ENCODE results near the gene MBNL2. TPM values are rescaled to one million over a fixed set of nuclear protein-coding genes. Genes with fewer than 3 reads are reported as not detected.
"Not testable (repeated sequence)": the region's sequence is repeated elsewhere in the genome, so short reads cannot be mapped to it uniquely, and the experiment has no call there.

MBNL2 gene
- total RNA-seq, 1 donor from 2014 or later = 12.4 TPM

DNA sequence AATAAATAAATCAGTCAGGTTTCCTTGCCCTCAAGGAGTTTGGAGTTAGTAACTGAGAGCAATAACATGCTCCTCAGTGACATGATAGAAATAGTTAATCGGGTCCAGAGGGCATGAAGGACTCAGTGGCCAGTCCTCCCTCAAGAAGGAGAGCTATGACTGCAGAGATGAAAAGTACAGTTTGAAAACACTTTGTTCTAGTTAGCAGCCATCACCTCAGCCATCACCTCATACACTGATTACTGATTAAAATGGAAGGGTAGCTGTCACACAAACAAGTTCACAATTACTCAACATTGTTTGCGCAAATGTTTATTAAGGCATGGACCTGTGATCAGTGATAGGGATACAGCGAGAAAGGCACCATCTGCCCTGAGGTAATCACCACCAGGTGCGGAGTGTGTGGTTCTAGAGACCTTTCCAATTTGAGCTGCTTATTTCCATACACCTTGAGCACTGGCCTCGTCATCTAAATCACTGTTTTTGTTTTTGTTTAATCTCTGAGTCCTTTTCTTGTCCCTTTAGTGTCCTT is 126.5 kb downstream of the MBNL2 start:
- DNase-seq = no peak
- TF ChIP-seq, protein P1, sequence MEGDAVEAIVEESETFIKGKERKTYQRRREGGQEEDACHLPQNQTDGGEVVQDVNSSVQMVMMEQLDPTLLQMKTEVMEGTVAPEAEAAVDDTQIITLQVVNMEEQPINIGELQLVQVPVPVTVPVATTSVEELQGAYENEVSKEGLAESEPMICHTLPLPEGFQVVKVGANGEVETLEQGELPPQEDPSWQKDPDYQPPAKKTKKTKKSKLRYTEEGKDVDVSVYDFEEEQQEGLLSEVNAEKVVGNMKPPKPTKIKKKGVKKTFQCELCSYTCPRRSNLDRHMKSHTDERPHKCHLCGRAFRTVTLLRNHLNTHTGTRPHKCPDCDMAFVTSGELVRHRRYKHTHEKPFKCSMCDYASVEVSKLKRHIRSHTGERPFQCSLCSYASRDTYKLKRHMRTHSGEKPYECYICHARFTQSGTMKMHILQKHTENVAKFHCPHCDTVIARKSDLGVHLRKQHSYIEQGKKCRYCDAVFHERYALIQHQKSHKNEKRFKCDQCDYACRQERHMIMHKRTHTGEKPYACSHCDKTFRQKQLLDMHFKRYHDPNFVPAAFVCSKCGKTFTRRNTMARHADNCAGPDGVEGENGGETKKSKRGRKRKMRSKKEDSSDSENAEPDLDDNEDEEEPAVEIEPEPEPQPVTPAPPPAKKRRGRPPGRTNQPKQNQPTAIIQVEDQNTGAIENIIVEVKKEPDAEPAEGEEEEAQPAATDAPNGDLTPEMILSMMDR (IDR thresholded peaks at IDR 0.05; ENCODE audit: partially characterized antibody, unreplicated experiment) = no peak
- no peaks in the 10 kb centered on the region for H3K27me3 Mint-ChIP-seq (ENCODE audit: unreplicated experiment)
- peaks cover 4% of the 10 kb centered on the region for H3K9me3 Mint-ChIP-seq (ENCODE audit: unreplicated experiment)
- H3K27ac Mint-ChIP-seq (ENCODE audit: unreplicated experiment) = no peak overlapping the region
- peaks cover 17% of the 10 kb centered on the region for H3K36me3 Mint-ChIP-seq (ENCODE audit: unreplicated experiment)
- H3K4me1 Mint-ChIP-seq (ENCODE audit: low read depth, unreplicated experiment) = no peaks in the 10 kb centered on the region
- H3K4me3 Mint-ChIP-seq (ENCODE audit: unreplicated experiment) = no peak overlapping the region

DNA sequence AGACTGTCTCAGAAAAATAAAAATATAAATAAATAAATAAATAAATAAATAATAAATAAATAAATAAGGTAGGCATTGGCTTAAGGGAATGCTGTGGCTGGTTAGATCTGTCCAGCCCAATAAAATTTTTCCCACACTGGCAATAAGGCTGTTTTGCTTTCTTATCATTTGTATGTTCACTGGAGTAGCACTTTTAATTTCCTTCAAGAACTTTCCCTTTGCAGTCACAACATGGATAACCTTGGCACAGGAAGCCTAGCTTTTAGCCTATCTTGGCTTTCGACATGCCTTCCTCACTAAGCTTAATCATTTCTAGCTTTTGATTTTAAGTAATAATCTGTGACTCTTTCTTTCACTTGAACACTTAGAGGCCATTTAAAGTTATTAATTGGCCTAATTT is 129.9 kb downstream of the MBNL2 start:
- not testable (repeated sequence) for H3K27ac Mint-ChIP-seq (ENCODE audit: unreplicated experiment); H3K27me3 Mint-ChIP-seq (ENCODE audit: unreplicated experiment); H3K4me3 Mint-ChIP-seq (ENCODE audit: unreplicated experiment); H3K4me1 Mint-ChIP-seq (ENCODE audit: low read depth, unreplicated experiment); DNase-seq; H3K9me3 Mint-ChIP-seq (ENCODE audit: unreplicated experiment)
- peaks cover 17% of the 10 kb centered on the region for H3K36me3 Mint-ChIP-seq (ENCODE audit: unreplicated experiment)

DNA sequence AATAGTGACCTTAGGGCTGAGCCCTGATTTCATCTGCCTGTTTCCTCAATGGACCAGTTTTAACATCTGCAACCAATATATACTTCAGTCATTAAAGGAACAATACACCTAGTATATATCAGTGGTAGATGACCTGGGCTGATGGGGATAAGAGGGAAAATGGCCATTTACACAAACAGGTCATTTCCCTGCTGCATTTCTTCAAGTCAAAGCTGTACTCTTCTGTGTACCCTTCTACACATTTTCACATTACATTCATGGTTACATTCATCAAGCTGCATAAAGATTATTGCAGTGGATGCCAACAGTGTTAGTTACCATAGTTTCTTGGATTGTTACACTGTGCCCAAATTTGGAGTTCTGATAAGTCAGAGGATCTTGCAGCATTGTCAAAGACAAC is 130.7 kb downstream of the MBNL2 start:
- no peak for DNase-seq
- no peak overlapping the region for H3K27ac Mint-ChIP-seq (ENCODE audit: unreplicated experiment)
- TF ChIP-seq, protein P1 (IDR thresholded peaks at IDR 0.05; ENCODE audit: partially characterized antibody, unreplicated experiment) = no peak
- no peaks in the 10 kb centered on the region for H3K4me1 Mint-ChIP-seq (ENCODE audit: low read depth, unreplicated experiment)
- no peak overlapping the region for H3K4me3 Mint-ChIP-seq (ENCODE audit: unreplicated experiment)
- H3K9me3 Mint-ChIP-seq (ENCODE audit: unreplicated experiment) = peaks cover 4% of the 10 kb centered on the region
- H3K36me3 Mint-ChIP-seq (ENCODE audit: unreplicated experiment) = peaks cover 17% of the 10 kb centered on the region
- no peaks in the 10 kb centered on the region for H3K27me3 Mint-ChIP-seq (ENCODE audit: unreplicated experiment)

DNA sequence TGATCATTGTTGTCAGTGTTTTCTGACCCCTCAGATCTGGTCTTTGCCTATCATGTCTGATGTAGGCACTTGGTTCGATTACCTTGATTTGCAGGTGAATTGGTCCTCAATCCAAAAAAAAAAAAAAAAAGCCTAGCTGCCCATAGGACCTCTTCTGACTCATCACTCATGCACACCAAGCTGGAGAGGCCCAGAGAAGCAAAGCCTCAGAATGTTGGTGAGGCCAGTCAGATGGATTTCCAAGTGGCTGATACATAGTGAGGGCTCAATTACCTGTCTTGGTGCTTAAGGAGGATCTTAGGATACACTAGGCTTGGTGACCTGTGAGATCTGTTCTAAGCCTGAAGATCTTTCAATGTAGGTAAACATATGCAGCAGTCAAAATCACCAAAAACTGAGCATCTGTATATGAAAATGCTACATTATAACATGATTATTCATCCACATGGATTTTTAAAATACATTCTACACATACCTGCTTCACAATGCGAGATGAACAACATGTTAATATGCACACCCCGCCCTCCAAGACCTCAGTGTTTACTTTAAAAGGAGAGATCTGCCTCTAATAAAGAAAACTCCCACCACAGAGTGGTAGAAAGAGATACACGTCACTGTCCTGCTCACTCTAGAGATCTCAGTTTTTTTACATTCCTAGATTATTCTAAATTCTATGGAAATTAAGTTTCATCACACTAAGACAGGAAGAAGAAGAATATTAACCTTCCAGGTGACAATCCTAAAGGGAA is 132.0 kb downstream of the MBNL2 start:
- Mint-ChIP-seq H3K9me3 (ENCODE audit: unreplicated experiment) (peaks cover 2% of the 10 kb centered on the region), H3K36me3 (ENCODE audit: unreplicated experiment) (peaks cover 17% of the 10 kb centered on the region), H3K4me3 (ENCODE audit: unreplicated experiment) (no peak overlapping the region), H3K27me3 (ENCODE audit: unreplicated experiment) (no peaks in the 10 kb centered on the region), H3K4me1 (ENCODE audit: low read depth, unreplicated experiment) (no peaks in the 10 kb centered on the region), H3K27ac (ENCODE audit: unreplicated experiment) (no peak overlapping the region)
- TF ChIP-seq, protein P1 (IDR thresholded peaks at IDR 0.05; ENCODE audit: partially characterized antibody, unreplicated experiment) = no peak
- no peak for DNase-seq

DNA sequence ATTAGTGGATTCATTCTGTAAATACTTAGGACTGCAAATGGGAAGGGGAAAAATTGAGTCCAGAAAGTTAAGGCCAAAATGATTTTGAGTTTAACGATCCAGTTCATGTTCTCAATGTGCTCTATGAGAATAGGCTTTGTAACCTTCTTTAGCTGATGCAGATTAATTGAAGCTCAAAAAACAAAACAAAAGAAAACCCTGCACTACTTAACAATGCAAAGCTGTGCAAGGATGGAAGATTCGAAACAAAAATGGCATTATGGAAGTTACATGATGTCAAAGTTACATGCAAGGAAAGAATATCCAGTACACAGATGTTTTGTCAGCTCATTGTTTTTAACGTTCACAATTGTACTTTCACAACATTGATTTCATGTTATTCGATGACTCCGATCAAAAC is 132.7 kb downstream of the MBNL2 start:
- H3K9me3 Mint-ChIP-seq (ENCODE audit: unreplicated experiment) = peaks cover 2% of the 10 kb centered on the region
- H3K4me3 Mint-ChIP-seq (ENCODE audit: unreplicated experiment) = no peak overlapping the region
- DNase-seq = no peak
- H3K4me1 Mint-ChIP-seq (ENCODE audit: low read depth, unreplicated experiment) = no peaks in the 10 kb centered on the region
- H3K36me3 Mint-ChIP-seq (ENCODE audit: unreplicated experiment) = peaks cover 17% of the 10 kb centered on the region
- TF ChIP-seq, protein P1 (IDR thresholded peaks at IDR 0.05; ENCODE audit: partially characterized antibody, unreplicated experiment) = no peak
- H3K27me3 Mint-ChIP-seq (ENCODE audit: unreplicated experiment) = no peaks in the 10 kb centered on the region
- H3K27ac Mint-ChIP-seq (ENCODE audit: unreplicated experiment) = no peak overlapping the region
